ENCODE measurements around the gene POLR1G.

GRCh38 chr19:45440873-45441654 is 34.6 kb downstream of the POLR1G start:
- TF ChIP-seq, protein P1, sequence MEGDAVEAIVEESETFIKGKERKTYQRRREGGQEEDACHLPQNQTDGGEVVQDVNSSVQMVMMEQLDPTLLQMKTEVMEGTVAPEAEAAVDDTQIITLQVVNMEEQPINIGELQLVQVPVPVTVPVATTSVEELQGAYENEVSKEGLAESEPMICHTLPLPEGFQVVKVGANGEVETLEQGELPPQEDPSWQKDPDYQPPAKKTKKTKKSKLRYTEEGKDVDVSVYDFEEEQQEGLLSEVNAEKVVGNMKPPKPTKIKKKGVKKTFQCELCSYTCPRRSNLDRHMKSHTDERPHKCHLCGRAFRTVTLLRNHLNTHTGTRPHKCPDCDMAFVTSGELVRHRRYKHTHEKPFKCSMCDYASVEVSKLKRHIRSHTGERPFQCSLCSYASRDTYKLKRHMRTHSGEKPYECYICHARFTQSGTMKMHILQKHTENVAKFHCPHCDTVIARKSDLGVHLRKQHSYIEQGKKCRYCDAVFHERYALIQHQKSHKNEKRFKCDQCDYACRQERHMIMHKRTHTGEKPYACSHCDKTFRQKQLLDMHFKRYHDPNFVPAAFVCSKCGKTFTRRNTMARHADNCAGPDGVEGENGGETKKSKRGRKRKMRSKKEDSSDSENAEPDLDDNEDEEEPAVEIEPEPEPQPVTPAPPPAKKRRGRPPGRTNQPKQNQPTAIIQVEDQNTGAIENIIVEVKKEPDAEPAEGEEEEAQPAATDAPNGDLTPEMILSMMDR (IDR thresholded peaks at IDR 0.05), result no peak
- TF ChIP-seq POLR2AphosphoS5 (IDR thresholded peaks at IDR 0.05), result no peak
